T-helper 2 cell treated with Interferon-gamma antibody and Interleukin-4, amounts not matched to agents 5 μg/mL and 100 μg/mL, for 36 hours (primary cell): ENCODE results near the gene CDKL5.

ENCODE experiments used
- DNase-seq: peaks from one replicate; pipeline ENCODE4 v3.0.0; 2021; ENCODE audit warnings: low spot score
- H3K27ac Mint-ChIP-seq: one replicate; pipeline ENCODE4 v1.8.0; 2021; ENCODE audit warnings: mild to moderate bottlenecking, mixed read lengths
- H3K27me3 Mint-ChIP-seq: one replicate; pipeline ENCODE4 v1.8.0; 2021; ENCODE audit warnings: low read depth, mixed read lengths
- H3K36me3 Mint-ChIP-seq: one replicate; pipeline ENCODE4 v1.8.0; 2021; ENCODE audit warnings: low read depth, mixed read lengths
- H3K4me1 Mint-ChIP-seq: one replicate; pipeline ENCODE4 v1.8.0; 2021; ENCODE audit warnings: low read depth, mixed read lengths
- H3K4me3 Mint-ChIP-seq: one replicate; pipeline ENCODE4 v1.8.0; 2022; ENCODE audit warnings: mild to moderate bottlenecking, moderate library complexity, mixed read lengths
- H3K9me3 Mint-ChIP-seq: one replicate; pipeline ENCODE4 v1.8.0; 2021; ENCODE audit warnings: mixed read lengths

CDKL5 gene

GRCh38 chrX:18491587-18492340 lies 66.4 kb downstream of the CDKL5 start:
- H3K36me3 Mint-ChIP-seq = no peaks in the 10 kb centered on the region
- no peak overlapping the region for H3K4me3 Mint-ChIP-seq
- no peaks in the 10 kb centered on the region for H3K9me3 Mint-ChIP-seq
- no peaks in the 10 kb centered on the region for H3K4me1 Mint-ChIP-seq
- no peak for DNase-seq
- no peaks in the 10 kb centered on the region for H3K27me3 Mint-ChIP-seq
- H3K27ac Mint-ChIP-seq = no peak overlapping the region

DNA sequence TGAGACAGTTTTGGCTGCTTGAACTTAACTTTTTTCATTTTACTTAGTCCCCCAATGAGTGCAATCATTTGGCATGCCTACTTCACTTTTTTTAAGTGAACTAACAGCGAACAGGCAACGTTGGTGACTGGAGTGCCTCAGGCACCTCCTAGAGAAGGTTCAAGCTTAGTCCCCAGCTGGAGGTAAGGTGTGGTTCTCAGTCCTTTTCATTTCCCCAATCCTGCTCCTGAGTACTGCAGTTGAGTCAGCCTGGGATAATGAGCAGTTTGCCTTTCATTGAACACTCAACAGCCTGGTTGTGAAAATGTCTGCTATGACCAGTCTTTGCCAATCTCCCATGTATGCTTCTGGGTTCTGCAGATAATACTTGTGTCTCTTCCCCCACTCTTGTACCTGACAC lies 109.5 kb downstream of the CDKL5 start:
- Mint-ChIP-seq H3K4me3 (no peak overlapping the region), H3K4me1 (no peaks in the 10 kb centered on the region), H3K27me3 (no peaks in the 10 kb centered on the region), H3K9me3 (no peaks in the 10 kb centered on the region), H3K27ac (no peak overlapping the region), H3K36me3 (no peaks in the 10 kb centered on the region)
- DNase-seq = no peak

DNA sequence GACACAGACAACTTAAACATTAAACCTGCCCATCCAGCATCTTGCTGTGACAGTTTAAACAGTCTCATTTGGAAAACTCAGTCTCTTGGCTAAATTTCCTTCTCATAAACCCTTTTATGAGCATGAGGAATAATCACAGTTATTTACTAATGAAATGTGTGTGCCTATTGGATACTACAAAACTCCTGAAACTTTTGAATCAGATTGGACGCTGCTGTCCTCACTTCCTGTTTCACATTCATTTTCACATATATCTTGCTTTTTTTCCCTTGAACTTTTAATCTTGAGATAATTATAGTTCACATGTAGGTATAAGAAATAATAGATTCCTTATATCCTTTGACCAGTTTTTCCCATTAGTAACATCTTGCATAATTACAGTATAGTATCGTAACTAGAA lies 111.7 kb downstream of the CDKL5 start:
- Mint-ChIP-seq H3K27me3 (no peaks in the 10 kb centered on the region), H3K36me3 (no peaks in the 10 kb centered on the region), H3K4me3 (no peak overlapping the region), H3K4me1 (no peaks in the 10 kb centered on the region), H3K9me3 (no peaks in the 10 kb centered on the region), H3K27ac (no peak overlapping the region)
- no peak for DNase-seq

GRCh38 chrX:18537524-18537923 lies 112.1 kb downstream of the CDKL5 start:
- Mint-ChIP-seq H3K36me3 (no peaks in the 10 kb centered on the region), H3K4me1 (no peaks in the 10 kb centered on the region), H3K9me3 (no peaks in the 10 kb centered on the region), H3K27ac (no peak overlapping the region), H3K27me3 (no peaks in the 10 kb centered on the region), H3K4me3 (no peak overlapping the region)
- DNase-seq = no peak

- Mint-ChIP-seq H3K36me3 (no peaks in the 10 kb centered on the region), H3K9me3 (no peaks in the 10 kb centered on the region), H3K4me3 (no peak overlapping the region), H3K4me1 (no peaks in the 10 kb centered on the region), H3K27me3 (no peaks in the 10 kb centered on the region), H3K27ac (no peak overlapping the region)
- no peak for DNase-seq
Measured at GRCh38 chrX:18542131-18542530, 116.7 kb downstream of the CDKL5 start.

DNA sequence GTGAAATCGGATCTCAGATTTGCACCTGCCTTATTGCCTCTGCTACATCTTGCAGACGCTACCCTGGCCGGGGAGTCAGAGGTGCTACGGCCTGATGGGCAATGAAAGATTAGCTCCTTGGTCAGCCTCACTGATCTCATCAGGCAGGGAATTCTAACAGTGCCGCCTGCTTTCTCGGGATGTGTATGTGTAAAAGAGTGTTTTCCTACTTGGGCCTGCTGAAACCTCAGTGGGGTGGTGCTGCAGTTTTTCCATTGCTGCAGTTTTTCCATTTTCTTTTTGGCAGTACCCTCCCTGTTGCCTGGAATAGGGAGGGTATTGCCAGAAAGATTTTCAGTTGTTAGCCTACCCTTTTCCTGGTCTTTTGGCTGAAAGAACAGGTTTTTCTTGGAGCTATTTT lies 117.5 kb downstream of the CDKL5 start:
- no peaks in the 10 kb centered on the region for H3K27me3 Mint-ChIP-seq
- H3K4me3 Mint-ChIP-seq = no peak overlapping the region
- no peaks in the 10 kb centered on the region for H3K9me3 Mint-ChIP-seq
- H3K27ac Mint-ChIP-seq = no peak overlapping the region
- no peaks in the 10 kb centered on the region for H3K36me3 Mint-ChIP-seq
- H3K4me1 Mint-ChIP-seq = no peaks in the 10 kb centered on the region
- DNase-seq = no peak

DNA sequence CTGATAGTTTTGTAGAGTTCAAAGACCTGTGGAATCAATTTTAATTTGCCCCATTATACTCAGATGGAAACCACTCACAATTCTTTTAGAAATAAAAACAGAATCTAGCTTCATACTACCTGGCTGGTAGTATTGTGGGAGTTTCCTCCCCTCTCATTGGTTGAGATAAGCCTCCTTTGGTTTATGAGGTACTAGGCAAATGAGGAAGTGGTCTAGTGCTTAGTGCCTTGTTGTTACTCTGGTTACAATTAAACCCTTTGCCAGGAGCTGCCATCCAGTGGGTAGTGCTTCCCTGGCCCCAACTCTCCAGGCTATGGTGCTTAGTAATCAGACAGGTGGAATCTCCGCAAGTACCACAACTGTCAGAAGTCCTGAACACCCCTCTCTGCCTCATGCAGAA lies 118.3 kb downstream of the CDKL5 start:
- no peaks in the 10 kb centered on the region for H3K27me3 Mint-ChIP-seq
- no peak overlapping the region for H3K27ac Mint-ChIP-seq
- no peak for DNase-seq
- H3K4me3 Mint-ChIP-seq = no peak overlapping the region
- no peaks in the 10 kb centered on the region for H3K36me3 Mint-ChIP-seq
- H3K4me1 Mint-ChIP-seq = no peaks in the 10 kb centered on the region
- H3K9me3 Mint-ChIP-seq = no peaks in the 10 kb centered on the region

GRCh38 chrX:18545771-18546170 lies 120.4 kb downstream of the CDKL5 start:
- Mint-ChIP-seq H3K27ac (no peak overlapping the region), H3K4me1 (no peaks in the 10 kb centered on the region), H3K27me3 (no peaks in the 10 kb centered on the region), H3K9me3 (no peaks in the 10 kb centered on the region), H3K36me3 (no peaks in the 10 kb centered on the region), H3K4me3 (no peak overlapping the region)
- DNase-seq = no peak

- H3K27ac Mint-ChIP-seq = no peak overlapping the region
- no peaks in the 10 kb centered on the region for H3K9me3 Mint-ChIP-seq
- H3K27me3 Mint-ChIP-seq = no peaks in the 10 kb centered on the region
- H3K4me1 Mint-ChIP-seq = no peaks in the 10 kb centered on the region
- no peak overlapping the region for H3K4me3 Mint-ChIP-seq
- DNase-seq = no peak
- no peaks in the 10 kb centered on the region for H3K36me3 Mint-ChIP-seq
Measured at GRCh38 chrX:18548996-18549395, 123.6 kb downstream of the CDKL5 start.

- H3K4me1 Mint-ChIP-seq = no peaks in the 10 kb centered on the region
- H3K9me3 Mint-ChIP-seq = no peaks in the 10 kb centered on the region
- H3K36me3 Mint-ChIP-seq = no peaks in the 10 kb centered on the region
- no peak overlapping the region for H3K27ac Mint-ChIP-seq
- H3K27me3 Mint-ChIP-seq = no peaks in the 10 kb centered on the region
- H3K4me3 Mint-ChIP-seq = no peak overlapping the region
- no peak for DNase-seq
Measured at GRCh38 chrX:18549643-18550042, 124.2 kb downstream of the CDKL5 start.

GRCh38 chrX:18557879-18558278 lies 132.5 kb downstream of the CDKL5 start:
- no peak overlapping the region for H3K27ac Mint-ChIP-seq
- H3K36me3 Mint-ChIP-seq = no peaks in the 10 kb centered on the region
- no peak for DNase-seq
- H3K4me3 Mint-ChIP-seq = no peak overlapping the region
- H3K9me3 Mint-ChIP-seq = no peaks in the 10 kb centered on the region
- no peaks in the 10 kb centered on the region for H3K27me3 Mint-ChIP-seq
- no peaks in the 10 kb centered on the region for H3K4me1 Mint-ChIP-seq

- Mint-ChIP-seq H3K4me3 (no peak overlapping the region), H3K9me3 (no peaks in the 10 kb centered on the region), H3K4me1 (no peaks in the 10 kb centered on the region), H3K27me3 (no peaks in the 10 kb centered on the region), H3K36me3 (no peaks in the 10 kb centered on the region), H3K27ac (no peak overlapping the region)
- no peak for DNase-seq
Measured at GRCh38 chrX:18558799-18559198, 133.4 kb downstream of the CDKL5 start.

DNA sequence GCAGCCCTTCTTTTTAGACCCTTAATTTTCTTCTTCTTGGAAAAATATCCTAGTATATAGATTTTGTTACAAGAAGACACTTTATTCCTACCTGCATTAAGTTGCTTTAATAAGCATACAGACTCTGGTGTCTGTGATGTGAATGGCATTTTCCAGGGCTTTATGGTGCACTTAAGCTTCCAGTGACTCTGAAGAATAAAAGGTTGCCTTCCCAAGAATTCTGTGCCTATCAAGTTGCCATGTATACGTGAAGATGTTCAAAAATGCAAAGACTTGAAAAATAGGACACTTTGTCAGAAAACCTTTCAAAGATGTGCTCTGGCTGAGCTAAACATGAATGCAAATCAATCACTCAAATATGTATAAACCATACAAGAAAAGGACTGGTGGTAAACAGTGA lies 135.6 kb downstream of the CDKL5 start:
- Mint-ChIP-seq H3K4me1 (no peaks in the 10 kb centered on the region), H3K27ac (no peak overlapping the region), H3K4me3 (no peak overlapping the region), H3K36me3 (no peaks in the 10 kb centered on the region), H3K9me3 (no peaks in the 10 kb centered on the region), H3K27me3 (no peaks in the 10 kb centered on the region)
- no peak for DNase-seq

- H3K9me3 Mint-ChIP-seq = no peaks in the 10 kb centered on the region
- no peaks in the 10 kb centered on the region for H3K36me3 Mint-ChIP-seq
- no peaks in the 10 kb centered on the region for H3K4me1 Mint-ChIP-seq
- no peak for DNase-seq
- H3K4me3 Mint-ChIP-seq = no peak overlapping the region
- H3K27ac Mint-ChIP-seq = no peak overlapping the region
- H3K27me3 Mint-ChIP-seq = no peaks in the 10 kb centered on the region
Measured at GRCh38 chrX:18565727-18566126, 140.3 kb downstream of the CDKL5 start.

GRCh38 chrX:18566748-18567147 lies 141.3 kb downstream of the CDKL5 start:
- no peaks in the 10 kb centered on the region for H3K27me3 Mint-ChIP-seq
- no peak for DNase-seq
- H3K9me3 Mint-ChIP-seq = no peaks in the 10 kb centered on the region
- no peak overlapping the region for H3K4me3 Mint-ChIP-seq
- H3K4me1 Mint-ChIP-seq = no peaks in the 10 kb centered on the region
- no peaks in the 10 kb centered on the region for H3K36me3 Mint-ChIP-seq
- no peak overlapping the region for H3K27ac Mint-ChIP-seq
